ENCODE measurements around the gene VSTM2B.

The VSTM2B gene

GRCh38 chr19:29564574-29565005 is 38.8 kb downstream of the VSTM2B start:
- H3K9me3 Mint-ChIP-seq = peaks cover 4% of the 10 kb centered on the region
- peaks cover 4% of the 10 kb centered on the region for H3K36me3 Mint-ChIP-seq (ENCODE audit: low read depth)
- peaks cover 14% of the 10 kb centered on the region for H3K4me1 Mint-ChIP-seq
- no peak overlapping the region for H3K27ac Mint-ChIP-seq
- TF ChIP-seq, protein P1, sequence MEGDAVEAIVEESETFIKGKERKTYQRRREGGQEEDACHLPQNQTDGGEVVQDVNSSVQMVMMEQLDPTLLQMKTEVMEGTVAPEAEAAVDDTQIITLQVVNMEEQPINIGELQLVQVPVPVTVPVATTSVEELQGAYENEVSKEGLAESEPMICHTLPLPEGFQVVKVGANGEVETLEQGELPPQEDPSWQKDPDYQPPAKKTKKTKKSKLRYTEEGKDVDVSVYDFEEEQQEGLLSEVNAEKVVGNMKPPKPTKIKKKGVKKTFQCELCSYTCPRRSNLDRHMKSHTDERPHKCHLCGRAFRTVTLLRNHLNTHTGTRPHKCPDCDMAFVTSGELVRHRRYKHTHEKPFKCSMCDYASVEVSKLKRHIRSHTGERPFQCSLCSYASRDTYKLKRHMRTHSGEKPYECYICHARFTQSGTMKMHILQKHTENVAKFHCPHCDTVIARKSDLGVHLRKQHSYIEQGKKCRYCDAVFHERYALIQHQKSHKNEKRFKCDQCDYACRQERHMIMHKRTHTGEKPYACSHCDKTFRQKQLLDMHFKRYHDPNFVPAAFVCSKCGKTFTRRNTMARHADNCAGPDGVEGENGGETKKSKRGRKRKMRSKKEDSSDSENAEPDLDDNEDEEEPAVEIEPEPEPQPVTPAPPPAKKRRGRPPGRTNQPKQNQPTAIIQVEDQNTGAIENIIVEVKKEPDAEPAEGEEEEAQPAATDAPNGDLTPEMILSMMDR (IDR thresholded peaks at IDR 0.05) = no peak
- no peak overlapping the region for H3K4me3 Mint-ChIP-seq
- no peak for DNase-seq
- peaks cover 35% of the 10 kb centered on the region for H3K27me3 Mint-ChIP-seq (ENCODE audit: low read depth, poor library complexity)

- Mint-ChIP-seq H3K4me1 (peaks cover 14% of the 10 kb centered on the region), H3K9me3 (no peaks in the 10 kb centered on the region), H3K4me3 (no peak overlapping the region), H3K27ac (no peak overlapping the region), H3K27me3 (ENCODE audit: low read depth, poor library complexity) (peaks cover 35% of the 10 kb centered on the region), H3K36me3 (ENCODE audit: low read depth) (no peaks in the 10 kb centered on the region)
- TF ChIP-seq, protein P1 (IDR thresholded peaks at IDR 0.05) = no peak
- DNase-seq = no peak
Measured at GRCh38 chr19:29565171-29565570, 39.4 kb downstream of the VSTM2B start.

DNA sequence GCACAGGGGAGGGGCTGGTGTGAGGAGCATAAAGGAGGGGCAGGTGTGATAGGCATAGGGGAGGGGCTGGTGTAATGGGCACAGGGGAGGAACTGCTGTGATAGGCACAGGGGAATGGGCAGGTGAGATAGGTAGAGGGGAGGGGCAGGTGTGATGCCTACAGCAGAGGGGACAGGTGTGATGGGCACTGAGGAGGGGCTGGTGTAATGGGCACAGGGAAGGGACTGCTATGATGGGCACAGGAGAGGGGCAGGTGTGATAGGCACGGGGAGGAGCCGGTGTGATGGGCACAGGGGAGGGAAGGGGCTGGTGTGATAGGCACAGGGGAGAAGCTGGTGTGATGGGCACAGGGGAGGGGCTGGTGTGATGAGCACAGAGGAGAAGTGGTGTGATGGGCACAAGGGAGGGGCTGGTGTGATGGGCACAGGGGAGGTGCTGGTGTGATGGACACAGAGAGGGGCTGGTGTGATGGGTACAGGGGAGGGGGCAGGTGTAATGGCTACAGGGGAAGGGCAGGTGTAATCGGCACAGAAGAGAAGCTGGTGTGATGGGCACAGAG is 40.8 kb downstream of the VSTM2B start:
- TF ChIP-seq, protein P1 (IDR thresholded peaks at IDR 0.05) = no peak
- H3K4me1 Mint-ChIP-seq = peaks cover 22% of the 10 kb centered on the region
- no peak overlapping the region for H3K27ac Mint-ChIP-seq
- H3K4me3 Mint-ChIP-seq = no peak overlapping the region
- H3K27me3 Mint-ChIP-seq (ENCODE audit: low read depth, poor library complexity) = peaks cover 42% of the 10 kb centered on the region
- no peaks in the 10 kb centered on the region for H3K36me3 Mint-ChIP-seq (ENCODE audit: low read depth)
- no peak for DNase-seq
- H3K9me3 Mint-ChIP-seq = no peaks in the 10 kb centered on the region

DNA sequence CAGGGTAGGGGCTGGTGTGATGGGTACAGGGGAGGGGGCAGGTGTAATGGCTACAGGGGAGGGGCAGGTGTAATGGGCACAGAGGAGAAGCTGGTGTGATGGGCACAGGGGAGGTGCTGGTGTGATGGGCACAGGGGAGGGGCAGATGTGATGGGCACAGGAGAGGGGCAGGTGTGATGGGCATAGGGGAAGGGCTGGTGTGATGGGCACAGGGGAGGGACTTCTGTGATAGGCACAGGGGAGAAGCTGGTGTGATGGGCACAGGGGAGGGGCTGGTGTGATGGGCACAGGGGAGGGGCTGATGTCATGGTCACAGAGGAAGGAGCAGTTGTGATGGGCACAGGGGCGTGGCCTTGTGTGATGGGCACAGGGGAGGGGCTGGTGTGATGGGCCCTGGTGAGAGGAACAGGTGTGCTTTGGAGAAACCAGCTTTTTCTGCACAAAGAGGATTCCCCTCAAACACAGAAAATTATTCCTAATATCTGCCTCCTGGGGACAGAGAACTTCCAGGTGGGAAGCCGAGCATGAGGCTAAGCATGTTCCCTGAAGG is 41.6 kb downstream of the VSTM2B start:
- H3K4me3 Mint-ChIP-seq = no peak overlapping the region
- no peaks in the 10 kb centered on the region for H3K36me3 Mint-ChIP-seq (ENCODE audit: low read depth)
- TF ChIP-seq, protein P1 (IDR thresholded peaks at IDR 0.05) = no peak
- H3K27me3 Mint-ChIP-seq (ENCODE audit: low read depth, poor library complexity) = peaks cover 47% of the 10 kb centered on the region
- H3K4me1 Mint-ChIP-seq = peaks cover 18% of the 10 kb centered on the region
- no peak overlapping the region for H3K27ac Mint-ChIP-seq
- no peaks in the 10 kb centered on the region for H3K9me3 Mint-ChIP-seq
- DNase-seq = no peak

DNA sequence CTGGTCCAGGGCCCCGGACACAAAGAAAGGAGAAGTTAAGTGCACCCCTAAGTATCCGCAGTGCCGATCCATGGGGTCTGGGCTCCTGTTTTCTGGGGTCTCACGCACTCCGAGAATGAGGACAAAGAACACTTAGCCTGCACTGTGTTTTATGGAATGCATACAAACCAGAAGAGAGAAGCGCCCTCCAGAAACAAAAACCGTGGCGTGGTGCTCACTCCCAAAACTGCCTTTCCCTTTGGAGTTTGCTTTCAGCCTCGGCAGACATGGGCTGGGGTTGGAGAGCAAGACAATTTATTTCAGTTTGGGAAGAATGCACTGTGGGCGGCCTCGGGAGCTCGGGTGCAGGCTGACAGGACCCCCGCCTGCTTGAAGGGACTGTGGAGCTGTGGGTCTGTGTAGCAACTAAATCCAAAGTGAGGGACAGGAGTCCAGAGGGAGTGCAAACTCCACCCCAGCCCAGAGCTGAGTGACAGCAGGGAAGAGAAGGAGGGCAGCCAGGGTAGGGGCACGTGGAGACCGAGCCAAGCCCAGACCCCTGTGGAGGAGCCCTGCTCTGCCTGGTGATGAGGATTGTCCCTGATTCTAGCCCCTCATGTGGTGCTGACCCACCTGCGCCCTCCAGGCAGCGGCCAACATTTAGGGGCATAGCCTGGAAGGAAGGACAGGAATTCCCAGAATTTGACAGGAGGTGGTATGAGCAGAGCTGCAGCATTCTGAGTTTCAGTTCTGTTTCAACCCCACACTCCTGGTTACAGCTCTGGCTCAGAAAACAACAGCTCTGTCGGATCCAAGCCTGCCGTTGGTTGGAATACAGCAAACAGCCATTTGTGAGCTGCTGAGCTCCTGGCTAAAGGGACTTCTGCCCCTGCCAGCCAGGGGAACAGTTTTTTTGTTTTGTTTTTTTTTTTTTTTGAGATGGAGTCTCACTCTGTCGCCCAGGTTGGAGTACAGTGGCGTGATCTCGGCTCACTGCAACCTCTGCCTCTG is 42.5 kb downstream of the VSTM2B start:
- H3K4me3 Mint-ChIP-seq = no peak overlapping the region
- peaks cover 16% of the 10 kb centered on the region for H3K4me1 Mint-ChIP-seq
- no peaks in the 10 kb centered on the region for H3K36me3 Mint-ChIP-seq (ENCODE audit: low read depth)
- peaks cover 55% of the 10 kb centered on the region for H3K27me3 Mint-ChIP-seq (ENCODE audit: low read depth, poor library complexity)
- H3K9me3 Mint-ChIP-seq = no peaks in the 10 kb centered on the region
- TF ChIP-seq, protein P1 (IDR thresholded peaks at IDR 0.05) = no peak
- no peak overlapping the region for H3K27ac Mint-ChIP-seq
- DNase-seq = no peak
